Germinal center (tissue), 1 donor: ENCODE measurements around the gene PRR22.
"Not testable (repeated sequence)": the region's sequence is repeated elsewhere in the genome, so short reads cannot be mapped to it uniquely, and the experiment has no call there.

Source experiments
- DNase-seq: peaks from one replicate; pipeline ENCODE4 v3.0.0; 2012; ENCODE audit warnings: mixed read lengths, low spot score

PRR22 gene

GRCh38 chr19:5751709-5752108 is 32.8 kb downstream of the PRR22 start:
- no peak for DNase-seq

GRCh38 chr19:5749505-5749904 is 35.0 kb downstream of the PRR22 start:
- no peak for DNase-seq

- DNase-seq: not testable (repeated sequence)
Measured at GRCh38 chr19:5748920-5749319, 35.6 kb downstream of the PRR22 start.

- DNase-seq: not testable (repeated sequence)
Measured at GRCh38 chr19:5744999-5745398, 39.5 kb downstream of the PRR22 start.

- DNase-seq: no peak
Measured at GRCh38 chr19:5743630-5744029, 40.9 kb downstream of the PRR22 start.

- no peak for DNase-seq
Measured at GRCh38 chr19:5742051-5742450, 42.5 kb downstream of the PRR22 start.

- no peak for DNase-seq
Measured at GRCh38 chr19:5738423-5738822, 46.1 kb downstream of the PRR22 start.

GRCh38 chr19:5733172-5733571 is 51.4 kb downstream of the PRR22 start:
- not testable (repeated sequence) for DNase-seq
